ENCODE measurements around the gene KLK15. TPM values are rescaled to one million over a fixed set of nuclear protein-coding genes. Genes with fewer than 3 reads are reported as not detected.

The KLK15 gene
- total RNA-seq, 1 donor from 2014 or later = not detected

GRCh38 chr19:50823389-50824042 is 9.9 kb downstream of the KLK15 start, which contains the start of gene KLK1:
KLK1 (minus strand) TSS chr19:50823787; CDS start chr19:50823748, 39 bp downstream.
- no peaks in the 10 kb centered on the region for H3K36me3 ChIP-seq (ENCODE audit: control insufficient read depth, insufficient read depth, low read length)
- no peak within 1 kb of the TSS for H3K4me3 ChIP-seq (ENCODE audit: low read depth, low read length)
- TF ChIP-seq CTCF (IDR thresholded peaks at IDR 0.05; ENCODE audit: insufficient read depth, low read length, poor library complexity, severe bottlenecking) = no peak
- H3K27me3 ChIP-seq (ENCODE audit: control insufficient read depth, insufficient read depth, low read length) = peaks cover 33% of the 10 kb centered on the region
- DNase-seq (ENCODE audit: low read depth) = no peak

GRCh38 chr19:50822661-50823208 is 10.6 kb downstream of the KLK15 start:
- H3K27me3 ChIP-seq (ENCODE audit: control insufficient read depth, insufficient read depth, low read length) = peaks cover 41% of the 10 kb centered on the region
- H3K4me3 ChIP-seq (ENCODE audit: low read depth, low read length) = no peak overlapping the region
- DNase-seq (ENCODE audit: low read depth) = no peak
- no peaks in the 10 kb centered on the region for H3K36me3 ChIP-seq (ENCODE audit: control insufficient read depth, insufficient read depth, low read length)
- no peak for TF ChIP-seq CTCF (IDR thresholded peaks at IDR 0.05; ENCODE audit: insufficient read depth, low read length, poor library complexity, severe bottlenecking)

GRCh38 chr19:50821622-50822021 is 11.8 kb downstream of the KLK15 start:
- Histone ChIP-seq H3K36me3 (ENCODE audit: control insufficient read depth, insufficient read depth, low read length) (no peaks in the 10 kb centered on the region), H3K27me3 (ENCODE audit: control insufficient read depth, insufficient read depth, low read length) (peaks cover 48% of the 10 kb centered on the region), H3K4me3 (ENCODE audit: low read depth, low read length) (no peak overlapping the region)
- no peak for DNase-seq (ENCODE audit: low read depth)
- no peak for TF ChIP-seq CTCF (IDR thresholded peaks at IDR 0.05; ENCODE audit: insufficient read depth, low read length, poor library complexity, severe bottlenecking)

GRCh38 chr19:50821248-50821612 is 12.1 kb downstream of the KLK15 start:
- no peak for DNase-seq (ENCODE audit: low read depth)
- TF ChIP-seq CTCF (IDR thresholded peaks at IDR 0.05; ENCODE audit: insufficient read depth, low read length, poor library complexity, severe bottlenecking) = no peak
- no peaks in the 10 kb centered on the region for H3K36me3 ChIP-seq (ENCODE audit: control insufficient read depth, insufficient read depth, low read length)
- H3K27me3 ChIP-seq (ENCODE audit: control insufficient read depth, insufficient read depth, low read length) = peaks cover 48% of the 10 kb centered on the region
- no peak overlapping the region for H3K4me3 ChIP-seq (ENCODE audit: low read depth, low read length)

- H3K27me3 ChIP-seq (ENCODE audit: control insufficient read depth, insufficient read depth, low read length) = peaks cover 48% of the 10 kb centered on the region
- no peaks in the 10 kb centered on the region for H3K36me3 ChIP-seq (ENCODE audit: control insufficient read depth, insufficient read depth, low read length)
- no peak for TF ChIP-seq CTCF (IDR thresholded peaks at IDR 0.05; ENCODE audit: insufficient read depth, low read length, poor library complexity, severe bottlenecking)
- no peak overlapping the region for H3K4me3 ChIP-seq (ENCODE audit: low read depth, low read length)
- DNase-seq (ENCODE audit: low read depth) = no peak
These were observed 12.7 kb downstream of the KLK15 start for GRCh38 chr19:50820549-50821247.

All from kidney epithelial cell (primary cell).